Cortex of kidney (tissue), 1 donor: ENCODE data around the gene LHX4.

ENCODE experiments used
- DNase-seq: peaks from one replicate; lab custom pipeline; 2025; lab: John Stamatoyannopoulos, UW

LHX4 gene

DNA sequence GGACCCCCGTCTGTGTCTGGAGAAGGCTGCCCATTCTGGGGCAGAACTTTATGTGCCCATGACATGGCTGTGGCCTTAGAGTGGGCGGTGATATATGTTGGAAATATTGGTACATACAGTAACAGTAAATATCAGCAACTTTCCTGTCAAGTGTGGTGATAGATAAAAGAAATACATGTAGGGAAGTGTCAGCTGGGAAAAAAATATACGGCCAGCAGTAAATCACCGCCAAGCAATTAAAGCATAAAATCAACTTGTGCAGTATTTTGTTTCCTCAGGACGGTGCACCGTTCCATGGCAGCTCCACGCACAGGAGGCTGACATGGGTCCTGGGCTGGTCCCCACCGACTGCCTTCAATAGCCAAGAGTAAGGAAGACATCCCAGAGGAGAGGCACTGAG, 27.4 kb downstream of the LHX4 start:
- DNase-seq = no peak

DNA sequence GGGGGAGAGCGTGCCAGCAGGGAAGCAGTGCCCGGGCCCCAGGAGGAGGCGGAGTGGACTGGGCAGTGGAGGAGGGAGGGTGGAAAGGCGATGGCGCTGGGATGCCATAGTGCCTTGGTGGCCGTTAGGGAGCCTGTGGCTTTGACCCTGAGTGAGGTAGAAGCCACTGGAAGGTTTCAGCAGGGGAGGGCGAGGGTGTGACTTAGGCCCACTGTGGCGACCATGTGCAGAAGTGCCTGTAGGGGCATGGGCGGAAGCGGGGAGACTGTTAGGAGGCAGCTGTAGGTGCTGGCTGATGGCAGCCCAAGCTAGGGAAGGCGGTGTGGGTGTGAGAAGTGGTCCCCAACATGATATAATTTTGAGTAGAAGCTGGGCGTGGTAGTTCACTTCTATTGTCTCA, 28.2 kb downstream of the LHX4 start:
- DNase-seq = no peak

DNA sequence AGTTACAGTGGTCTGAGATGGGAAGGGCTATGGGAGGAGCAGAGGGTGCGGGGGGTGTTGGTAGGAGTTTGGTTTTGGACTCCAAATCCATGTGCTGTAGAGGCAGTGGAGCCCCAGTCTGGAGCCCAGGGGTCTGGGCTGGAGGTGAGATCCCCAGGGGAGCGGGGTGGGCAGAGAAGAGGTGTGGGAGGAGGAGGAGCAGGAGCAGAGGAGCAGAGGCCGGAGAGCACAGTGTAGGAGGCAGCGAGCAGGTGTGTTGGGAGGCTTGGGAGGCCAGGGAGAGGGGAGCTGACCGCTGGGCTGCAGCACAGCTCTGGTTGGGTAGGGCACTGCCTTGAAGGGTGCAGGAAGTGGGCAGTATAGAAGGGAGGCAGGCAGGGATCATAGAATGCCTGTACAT, 28.9 kb downstream of the LHX4 start:
- DNase-seq = no peak

DNA sequence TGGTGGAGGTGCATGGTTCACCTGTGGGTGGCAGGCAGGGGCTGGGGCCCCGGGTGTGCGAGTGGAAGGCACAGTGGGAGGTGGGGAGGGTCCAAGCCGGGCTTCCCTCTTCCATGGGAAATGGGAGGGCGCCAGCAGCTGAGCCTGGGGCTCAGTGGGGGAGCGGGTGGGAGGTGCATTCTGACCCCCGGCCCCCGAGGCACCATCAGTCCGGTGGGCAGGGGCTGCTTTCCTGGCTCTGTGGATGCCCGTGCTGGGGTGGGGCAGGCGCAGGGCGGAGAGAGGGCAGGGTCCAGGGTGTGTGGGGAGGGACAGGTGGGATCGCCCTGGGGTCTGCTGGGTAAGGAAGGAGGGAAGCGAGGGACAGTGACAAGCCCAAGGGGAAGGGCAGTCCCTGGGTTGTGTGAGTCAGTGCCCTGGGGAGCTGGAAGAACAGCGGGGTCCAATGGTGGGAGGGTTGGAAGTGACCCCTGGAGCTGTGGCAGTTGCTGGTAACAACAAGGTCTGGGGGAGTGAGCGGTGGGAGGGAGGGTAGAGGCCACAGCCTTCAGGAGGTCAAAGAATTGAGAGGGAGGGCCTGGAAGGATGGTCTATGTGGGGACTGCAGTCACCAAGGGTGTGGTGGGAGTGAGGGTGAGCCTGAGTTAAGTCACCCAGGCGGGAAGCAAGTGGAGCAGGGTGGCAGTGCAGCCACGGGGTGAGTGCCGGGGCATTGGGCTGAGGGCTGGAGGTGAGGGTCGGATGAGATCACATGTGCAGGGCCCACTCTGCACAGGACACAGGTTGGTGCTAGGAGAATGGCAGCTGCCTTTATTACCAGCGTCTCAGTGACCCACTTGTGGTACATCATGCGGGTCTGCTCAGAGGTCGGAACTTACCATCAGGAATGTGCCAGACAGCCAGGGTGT, 29.6 kb downstream of the LHX4 start:
- no peak for DNase-seq

DNA sequence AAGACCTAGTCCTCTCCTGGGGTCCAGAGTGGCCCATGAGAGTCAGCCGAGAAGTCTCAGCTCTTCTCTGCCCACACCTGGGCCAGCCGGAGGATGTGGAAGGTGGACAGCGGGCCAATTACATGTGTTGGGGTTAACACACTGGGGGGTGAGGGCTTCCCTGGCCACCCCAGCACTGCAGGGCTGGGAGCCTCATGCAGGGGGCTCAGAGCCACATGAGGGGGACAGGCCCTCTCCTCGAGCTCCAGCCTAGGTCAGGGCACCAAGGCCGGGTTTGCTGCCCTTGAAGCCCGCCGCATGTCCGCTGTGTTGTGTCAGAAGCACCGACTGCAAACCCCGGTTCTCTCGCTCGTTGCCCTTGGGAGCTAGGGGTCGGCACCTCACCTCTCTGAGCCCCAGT, 30.5 kb downstream of the LHX4 start:
- no peak for DNase-seq

DNA sequence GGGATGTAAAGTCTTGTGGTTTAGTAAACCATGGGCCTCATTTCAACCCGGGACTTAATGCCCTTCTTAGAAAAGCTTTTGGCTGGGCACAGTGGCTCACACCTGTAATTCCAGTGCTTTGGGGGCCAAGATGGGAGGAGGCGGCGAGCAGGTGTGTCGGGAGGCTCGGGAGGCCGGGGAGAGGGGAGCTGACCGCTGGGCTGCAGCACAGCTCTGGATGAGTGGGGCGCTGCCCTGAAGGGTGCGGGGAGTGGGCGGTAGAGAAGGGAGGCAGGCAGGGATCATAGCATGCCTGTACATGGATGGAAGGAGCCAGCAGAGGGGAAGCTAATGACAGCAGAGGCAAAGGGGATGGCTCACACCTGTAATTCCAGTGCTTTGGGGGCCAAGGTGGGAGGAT, 31.0 kb downstream of the LHX4 start:
- no peak for DNase-seq

DNA sequence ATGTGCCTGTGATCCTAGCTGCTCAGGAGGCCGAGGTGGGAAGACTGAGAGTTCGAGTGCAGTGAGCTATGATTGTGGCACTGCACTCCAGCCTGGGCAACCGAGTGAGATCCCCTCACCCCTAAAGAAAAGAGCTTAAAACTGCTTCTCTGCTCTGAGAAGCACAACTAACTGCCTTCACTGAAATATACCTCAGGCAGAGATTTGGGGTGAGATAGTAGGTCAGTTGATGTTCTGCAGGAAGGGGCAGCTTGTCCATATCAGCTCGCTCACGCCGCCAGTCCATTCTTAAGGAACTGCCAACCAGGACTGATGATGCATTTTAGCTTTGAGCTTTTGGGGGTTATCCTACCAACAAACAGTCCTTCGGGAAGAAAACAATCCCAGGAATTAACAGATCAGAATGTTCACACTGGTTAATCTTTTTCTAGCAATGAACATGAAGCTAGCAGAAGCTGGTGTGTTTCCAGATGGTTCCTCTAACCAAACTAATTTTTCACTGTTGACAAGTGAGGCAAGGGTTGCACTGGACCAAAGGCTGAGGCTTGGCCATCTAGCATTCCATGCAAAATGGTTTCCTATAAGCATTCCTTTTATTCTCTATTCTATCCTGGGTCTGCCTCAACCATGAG, 31.6 kb downstream of the LHX4 start:
- DNase-seq = no peak

DNA sequence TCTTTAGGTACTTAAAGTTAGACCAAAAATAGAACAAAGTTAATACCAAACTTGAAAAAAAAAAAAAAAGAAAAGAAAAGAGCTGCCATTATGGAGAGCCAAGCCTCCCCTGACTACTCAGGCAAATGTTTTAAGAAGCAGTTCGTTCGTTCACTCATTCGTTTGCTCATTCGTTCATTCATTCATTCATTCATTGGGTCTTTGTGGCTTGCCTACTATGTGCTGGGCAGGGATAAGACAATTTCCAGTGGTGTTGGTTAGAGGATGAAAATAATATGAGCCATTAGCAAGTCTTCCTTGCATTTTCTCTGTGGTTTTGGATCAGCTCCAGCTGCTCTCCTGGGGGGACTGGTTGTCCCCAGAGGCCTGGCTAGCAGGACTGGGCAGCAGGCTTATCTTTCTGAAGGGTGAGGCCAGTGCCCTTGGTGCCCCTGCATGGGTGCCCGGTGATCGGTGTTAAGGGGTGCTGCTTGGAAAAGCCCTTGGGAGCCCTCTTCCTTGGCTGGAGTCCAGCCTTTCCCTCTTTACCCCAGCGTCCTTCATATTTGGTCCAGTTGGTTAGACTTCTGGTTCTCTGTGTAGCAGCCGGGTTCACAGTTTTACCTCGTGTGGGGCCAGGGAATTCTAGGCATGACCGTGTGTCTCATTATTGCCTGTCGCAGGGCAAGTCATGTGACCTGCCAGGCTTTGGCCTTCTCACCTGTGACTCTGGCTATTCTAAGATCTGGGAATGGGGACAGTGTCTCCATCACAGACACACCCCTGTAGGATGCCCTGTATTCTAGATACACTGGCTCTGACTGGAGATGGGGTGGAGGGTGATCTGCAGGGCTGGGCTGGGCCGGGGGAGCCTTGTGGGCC, 32.8 kb downstream of the LHX4 start:
- no peak for DNase-seq

DNA sequence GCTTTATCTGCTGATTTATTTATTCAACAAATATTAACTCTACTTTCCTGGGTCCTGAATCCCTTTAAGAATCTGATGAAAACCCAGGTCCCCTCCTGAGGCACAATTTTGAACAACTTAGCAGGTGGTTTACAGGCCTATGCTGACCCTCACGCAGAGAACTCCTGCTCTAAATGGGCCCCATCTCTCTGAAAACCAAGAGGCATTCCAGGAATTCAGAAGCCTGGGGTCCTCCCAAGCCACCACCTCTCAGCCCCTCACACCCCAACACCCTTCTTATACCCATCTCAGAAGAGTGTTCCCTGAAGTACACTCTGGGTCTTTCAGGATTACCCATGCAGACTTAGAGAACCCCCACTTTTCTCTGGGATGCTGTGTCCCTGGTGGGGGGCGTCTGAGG, 34.5 kb downstream of the LHX4 start:
- no peak for DNase-seq

DNA sequence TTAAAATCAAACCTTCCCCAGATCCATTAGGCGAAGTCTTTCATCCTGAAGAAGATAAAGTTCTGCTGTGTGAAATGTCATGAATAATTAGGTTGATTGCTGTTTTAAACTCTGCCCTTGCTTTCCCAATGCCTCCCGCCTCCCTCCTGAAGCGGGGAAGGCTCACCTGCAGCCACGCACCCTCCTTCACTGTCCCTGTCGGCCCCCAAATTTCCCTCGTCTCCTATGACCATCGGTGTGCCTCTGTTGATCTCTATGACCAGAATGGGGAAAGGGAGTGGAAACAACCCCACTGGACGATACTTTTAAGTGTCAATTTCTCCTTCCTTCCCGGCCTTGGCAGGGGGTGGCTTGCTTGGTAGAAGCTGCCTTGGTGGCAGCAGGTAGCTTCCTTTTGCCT, 35.1 kb downstream of the LHX4 start:
- no peak for DNase-seq

DNA sequence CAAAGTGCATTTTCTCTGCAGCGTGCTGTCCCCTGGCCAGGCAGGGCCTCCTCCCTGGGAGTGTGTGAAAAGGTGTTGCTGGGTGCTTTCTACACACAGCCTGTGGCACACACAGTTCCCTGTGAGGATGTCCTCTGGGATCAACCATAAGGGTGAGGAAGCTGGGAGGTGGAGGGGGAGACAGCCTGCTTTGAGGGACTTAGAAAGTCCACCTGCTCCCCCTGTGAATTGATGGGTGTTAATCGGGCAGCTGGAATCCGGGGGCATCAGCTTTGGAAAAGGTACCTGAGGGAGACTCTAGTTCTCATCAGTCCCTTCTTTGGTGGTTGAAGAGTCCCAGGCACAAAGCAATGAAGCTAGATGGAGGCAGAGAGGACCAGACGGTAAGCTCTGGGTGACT, 35.8 kb downstream of the LHX4 start:
- no peak for DNase-seq

DNA sequence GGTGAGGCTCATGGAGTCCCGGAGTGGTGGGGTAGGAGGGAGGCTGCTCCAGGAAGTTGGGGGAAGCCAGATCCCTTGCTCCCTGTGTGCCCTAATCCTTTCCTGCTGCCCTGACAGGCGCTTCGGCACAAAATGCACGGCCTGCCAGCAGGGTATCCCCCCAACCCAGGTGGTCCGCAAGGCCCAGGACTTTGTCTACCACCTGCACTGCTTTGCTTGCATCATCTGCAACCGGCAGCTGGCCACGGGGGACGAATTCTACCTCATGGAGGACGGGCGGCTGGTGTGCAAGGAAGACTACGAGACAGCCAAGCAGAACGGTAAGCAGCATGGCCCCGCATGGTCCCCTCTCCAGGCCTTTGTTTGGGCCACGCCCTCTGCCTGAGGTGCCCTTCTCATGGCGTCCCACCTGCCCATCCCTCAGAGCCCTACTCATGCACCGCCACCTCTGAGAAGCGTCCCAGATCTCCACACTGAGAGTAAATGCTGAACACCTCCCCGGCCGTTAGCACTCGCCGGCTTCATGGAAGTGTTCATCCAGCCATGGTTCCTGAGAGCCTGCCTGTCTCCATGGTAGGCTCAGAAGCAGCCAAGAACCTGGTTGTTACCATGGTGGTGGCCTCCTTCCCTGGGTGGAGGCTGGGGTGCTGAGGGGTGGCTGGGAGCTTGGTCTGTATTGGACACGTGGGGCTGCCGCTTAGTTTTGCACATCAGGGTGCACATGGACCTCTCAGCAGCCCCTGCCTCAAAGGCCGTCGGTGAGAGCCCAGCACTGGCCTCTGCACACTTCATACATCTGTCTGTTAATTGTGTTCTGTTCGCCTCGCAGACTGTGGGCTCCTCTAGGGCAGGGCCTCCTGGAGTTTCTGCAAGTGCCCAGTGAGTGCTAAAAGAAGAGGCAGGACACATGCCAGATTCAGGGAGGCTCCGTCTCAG, 36.5 kb downstream of the LHX4 start:
- DNase-seq = no peak

DNA sequence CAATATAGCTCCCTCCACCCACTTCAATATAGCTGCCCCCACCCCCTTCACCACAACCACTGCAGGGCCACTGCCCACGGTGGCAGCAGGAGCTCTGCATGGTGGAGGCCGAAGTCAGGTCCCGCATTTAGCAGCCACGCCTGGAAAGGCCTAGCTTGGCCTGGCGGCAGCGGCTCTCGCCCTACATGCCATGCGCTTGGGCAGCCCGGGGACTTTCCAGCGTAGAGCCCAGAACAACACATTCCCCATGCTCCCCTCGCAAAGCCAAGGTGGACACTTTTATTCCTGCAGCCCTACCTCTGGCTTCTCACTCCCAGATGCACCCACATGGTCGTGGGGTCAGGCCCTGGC, 37.1 kb downstream of the LHX4 start:
- no peak for DNase-seq

DNA sequence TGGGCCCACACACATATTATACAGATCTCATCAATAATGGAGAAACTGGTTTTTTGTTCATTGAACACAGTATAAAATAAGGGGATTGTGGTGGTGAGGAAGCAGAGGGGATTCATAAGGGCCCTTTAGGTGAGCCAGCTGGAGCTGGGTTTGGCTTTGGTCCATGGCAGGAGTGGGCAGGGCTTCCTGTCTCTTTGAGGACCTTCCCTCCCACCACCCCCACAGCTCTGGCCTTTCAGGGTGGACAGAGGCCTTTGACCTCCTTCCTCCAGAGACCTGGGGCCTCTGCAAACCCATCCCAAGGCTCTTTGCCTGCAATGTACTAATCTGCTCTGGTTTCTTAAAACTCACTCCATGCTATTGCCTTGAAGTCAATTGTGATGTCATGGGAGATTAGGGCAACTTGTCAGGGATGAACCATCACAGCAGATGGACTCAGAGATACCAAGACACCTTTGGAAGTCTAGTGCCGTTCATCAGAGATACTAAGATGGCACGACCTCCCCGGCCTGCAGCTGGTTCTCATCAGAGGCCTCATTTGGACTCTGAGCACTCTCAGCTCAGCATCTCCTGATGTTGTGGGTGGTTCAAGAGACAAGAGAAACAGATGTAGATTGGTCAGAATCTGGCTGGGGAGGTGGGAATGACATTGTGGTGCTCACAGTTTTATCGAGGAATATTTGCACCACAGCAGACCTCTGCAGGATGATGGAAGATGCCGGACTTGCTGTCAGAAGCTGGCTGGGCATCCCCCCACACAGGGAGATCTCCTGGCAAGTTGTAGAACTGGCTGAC, 37.9 kb downstream of the LHX4 start:
- DNase-seq = no peak

DNA sequence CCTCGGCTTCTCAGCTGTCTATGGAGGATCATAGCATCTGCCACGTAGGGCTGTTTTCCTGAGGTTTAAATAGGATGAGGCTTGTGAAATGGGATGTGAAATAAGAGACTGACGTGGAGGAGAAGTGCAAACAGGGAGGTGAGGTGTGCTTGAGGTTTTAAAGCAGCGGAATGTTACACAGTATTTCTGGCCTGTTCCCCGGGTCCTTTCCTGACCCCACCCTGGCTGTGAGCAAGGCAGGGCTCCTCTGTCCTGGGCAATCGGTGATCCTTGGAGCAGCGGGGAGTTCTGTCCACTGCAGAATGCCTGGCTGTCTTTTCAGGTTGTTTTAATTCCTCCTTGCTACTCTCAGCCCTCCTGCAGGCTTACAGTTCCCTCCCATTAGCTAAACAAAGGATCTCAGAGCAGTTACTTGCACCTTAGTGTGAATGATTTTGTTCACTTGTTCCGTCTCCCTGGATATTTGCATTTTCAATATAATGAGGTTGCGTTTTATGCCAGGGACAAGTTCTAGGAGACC, 38.6 kb downstream of the LHX4 start:
- no peak for DNase-seq

DNA sequence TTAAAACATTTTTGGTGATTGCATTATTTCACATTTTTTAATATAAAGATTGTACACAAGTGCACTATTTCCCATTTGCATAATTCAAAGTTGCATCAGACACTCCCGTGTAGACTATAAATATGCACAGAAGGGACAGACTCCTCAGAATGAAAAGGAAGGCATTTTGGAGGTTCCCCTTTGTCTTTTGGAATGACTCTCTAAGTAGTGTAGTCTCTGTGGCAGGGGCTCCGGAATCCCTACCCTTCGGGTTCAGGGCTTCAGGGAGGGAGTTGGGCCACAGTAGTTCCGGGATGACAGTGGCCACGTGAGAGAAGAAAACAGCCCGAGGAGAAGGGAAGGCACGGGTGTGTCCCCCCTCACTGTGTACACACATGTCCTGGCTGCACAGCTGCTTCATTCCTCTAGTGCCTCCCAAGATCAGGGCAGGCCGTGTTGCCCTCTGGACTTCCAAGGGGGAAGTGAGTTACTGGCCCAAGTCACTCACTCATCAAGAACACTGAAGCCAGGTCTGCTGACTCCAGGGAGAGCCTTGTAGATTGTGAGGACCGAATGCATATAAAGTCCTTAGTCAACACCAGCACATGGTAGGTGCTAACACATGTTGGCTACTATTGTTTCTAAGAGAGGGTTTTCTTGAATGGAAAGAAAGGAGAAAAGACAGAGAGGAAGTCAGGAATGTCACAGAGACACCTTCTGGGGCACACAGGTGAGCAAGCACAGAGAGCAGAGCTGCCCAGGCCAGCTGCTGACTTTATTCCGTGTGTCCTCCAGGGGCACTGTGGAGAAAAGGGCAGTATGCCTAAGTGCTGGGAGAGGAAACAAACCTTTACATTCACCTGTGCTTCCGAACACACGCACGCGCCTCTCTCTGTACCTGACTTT, 39.8 kb downstream of the LHX4 start:
- DNase-seq = no peak

DNA sequence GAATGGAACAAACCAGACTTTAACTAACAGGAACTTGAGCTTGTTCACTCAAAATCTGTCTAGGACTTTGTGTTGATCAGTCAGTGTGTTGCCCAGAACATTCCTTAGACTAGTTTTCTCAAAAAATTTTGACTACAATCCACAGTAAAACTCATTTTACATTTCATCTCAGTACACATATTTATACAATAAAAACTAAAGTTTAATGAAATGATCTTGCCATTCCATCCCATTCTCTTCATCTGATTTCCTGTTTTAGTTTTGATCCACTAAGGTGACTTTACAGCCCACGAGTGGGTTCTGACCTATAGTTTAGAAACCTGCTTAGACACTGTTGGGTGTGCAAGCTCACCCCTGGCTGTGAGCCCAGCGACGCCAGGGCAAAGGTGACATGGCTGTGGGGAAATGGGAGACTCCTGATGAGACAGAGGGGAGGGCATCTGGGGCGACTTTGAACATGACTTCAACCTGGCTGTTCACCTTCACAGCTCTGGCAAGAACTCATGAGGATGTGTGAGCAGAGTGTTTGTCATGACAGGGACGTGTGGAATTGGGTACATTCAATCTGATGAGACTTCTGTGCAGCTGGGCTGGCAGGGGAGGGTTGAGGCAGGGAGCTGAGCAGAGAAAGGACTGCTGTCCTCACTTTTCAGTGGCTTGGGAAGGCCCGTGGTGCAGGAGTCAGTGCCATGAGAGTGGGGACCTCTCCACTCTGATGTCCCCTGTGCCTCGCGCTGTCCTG, 40.6 kb downstream of the LHX4 start:
- DNase-seq = no peak

DNA sequence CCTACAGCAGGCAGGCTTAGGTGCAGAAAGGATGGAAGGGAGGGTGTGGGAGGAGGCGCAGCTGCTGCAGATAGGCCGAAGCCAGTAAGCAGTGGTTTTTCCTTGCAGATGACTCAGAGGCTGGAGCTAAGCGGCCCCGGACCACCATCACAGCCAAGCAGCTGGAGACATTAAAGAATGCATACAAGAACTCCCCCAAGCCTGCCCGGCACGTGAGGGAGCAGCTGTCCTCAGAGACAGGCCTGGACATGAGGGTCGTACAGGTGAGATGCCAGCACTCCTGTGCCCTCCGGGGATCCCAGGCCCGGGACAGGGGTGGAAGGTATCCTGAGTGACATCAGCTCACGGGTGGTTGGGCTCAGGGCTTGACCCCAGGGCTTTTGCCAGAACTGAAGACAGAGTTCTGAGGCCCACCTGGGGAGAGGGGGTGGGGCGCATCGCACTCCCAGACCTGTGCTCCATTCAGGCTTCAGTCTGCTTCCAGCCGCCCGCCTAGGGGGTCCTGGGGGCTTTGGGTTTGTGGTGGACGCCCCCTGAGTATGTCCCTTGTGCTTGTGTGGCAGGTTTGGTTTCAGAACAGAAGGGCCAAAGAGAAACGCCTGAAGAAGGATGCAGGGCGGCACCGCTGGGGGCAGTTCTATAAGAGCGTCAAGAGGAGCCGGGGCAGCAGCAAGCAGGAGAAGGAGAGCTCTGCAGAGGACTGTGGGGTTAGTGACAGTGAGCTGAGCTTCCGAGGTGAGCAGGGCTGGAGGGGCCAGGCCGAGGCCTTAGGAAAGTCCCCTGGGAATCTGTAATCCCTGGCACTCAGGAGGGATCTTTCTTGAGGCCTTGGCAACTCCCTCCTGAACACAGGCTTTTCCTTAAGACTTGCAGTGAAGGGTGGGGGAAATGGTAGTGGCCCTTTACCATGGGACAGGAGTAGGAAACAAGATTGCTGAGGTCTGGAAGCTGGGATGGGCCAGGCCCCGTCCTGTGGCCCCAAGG, 41.5 kb downstream of the LHX4 start:
- DNase-seq = no peak
